Left ventricle myocardium inferior (tissue), 1 donor: ENCODE results near the gene HS6ST3. TPM values are rescaled to one million over a fixed set of nuclear protein-coding genes. Genes with fewer than 3 reads are reported as not detected.

ENCODE experiments used
- DNase-seq: peaks from one replicate; pipeline ENCODE4 v3.0.0-alpha.2; 2020
- H3K27ac ChIP-seq: fragments of 200-600 bp; replicated peaks from 2 replicates; pipeline ENCODE4 v1.8.0; 2021
- H3K27me3 ChIP-seq: fragments of 200-600 bp; 2 replicates; pipeline ENCODE4 v1.8.0; 2021; ENCODE audit warnings: low read depth
- H3K36me3 ChIP-seq: fragments of 200-600 bp; 2 replicates; pipeline ENCODE4 v1.8.0; 2021
- H3K4me1 ChIP-seq: fragments of 200-600 bp; 2 replicates; pipeline ENCODE4 v1.8.0; 2021
- H3K4me3 ChIP-seq: fragments of 200-600 bp; 2 replicates; pipeline ENCODE4 v1.8.0; 2021; ENCODE audit warnings: mild to moderate bottlenecking, moderate library complexity
- H3K9me3 ChIP-seq: fragments of 200-600 bp; replicated peaks from 2 replicates; pipeline ENCODE4 v1.8.0; 2021
- CTCF ChIP-seq: fragments of 200-600 bp; IDR thresholded peaks from 2 replicates; pipeline ENCODE4 v1.8.0; 2021; ENCODE audit warnings: antibody characterized with exemption, mild to moderate bottlenecking, borderline replicate concordance
- intact Hi-C: fragments of 100-400 bp; cut with micrococcal nuclease; formaldehyde crosslinking; loops from one replicate; pipeline ENCODE4 v1.11.0; 2022
- total RNA-seq: library from RNA; stranded (reverse); fragmentation: NEBNext Ultra II Directional; extraction: Animal tissue kit (Norgen Biotek cat#: 25700); gene quantifications from one replicate; pipeline ENCODE4 v1.2.1, GENCODE V29; 2021
- donor health status: DM: no; HTN: yes; CAD: no; lungs with severe emphysema.

Gene HS6ST3
- total RNA-seq, 1 donor from 2014 or later, result 2.0 TPM

- DNase-seq, result no peak
- intact Hi-C loops, result no loop called here
- Histone ChIP-seq H3K27me3 (no peaks in the 10 kb centered on the region), H3K4me3 (no peak overlapping the region), H3K27ac (no peak overlapping the region), H3K4me1 (no peaks in the 10 kb centered on the region), H3K36me3 (no peaks in the 10 kb centered on the region), H3K9me3 (no peaks in the 10 kb centered on the region)
- TF ChIP-seq CTCF, result no peak
Measured at GRCh38 chr13:96707146-96707545, 617.2 kb downstream of the HS6ST3 start.

- TF ChIP-seq CTCF, result no peak
- Histone ChIP-seq H3K36me3 (no peaks in the 10 kb centered on the region), H3K27ac (no peak overlapping the region), H3K4me3 (no peak overlapping the region), H3K4me1 (no peaks in the 10 kb centered on the region), H3K27me3 (no peaks in the 10 kb centered on the region), H3K9me3 (no peaks in the 10 kb centered on the region)
- DNase-seq, result no peak
- intact Hi-C loops, result no loop called here
Measured at GRCh38 chr13:96710166-96710862, 620.4 kb downstream of the HS6ST3 start.

GRCh38 chr13:96720446-96720845 is 630.5 kb downstream of the HS6ST3 start:
- no peak for TF ChIP-seq CTCF
- no peaks in the 10 kb centered on the region for H3K27me3 ChIP-seq
- H3K9me3 ChIP-seq, result no peaks in the 10 kb centered on the region
- H3K27ac ChIP-seq, result no peak overlapping the region
- no peaks in the 10 kb centered on the region for H3K4me1 ChIP-seq
- no peaks in the 10 kb centered on the region for H3K36me3 ChIP-seq
- no peak overlapping the region for H3K4me3 ChIP-seq
- no peak for DNase-seq
- intact Hi-C loops, result no loop called here

GRCh38 chr13:96726651-96727050 is 636.7 kb downstream of the HS6ST3 start:
- DNase-seq, result no peak
- TF ChIP-seq CTCF, result no peak
- no peaks in the 10 kb centered on the region for H3K27me3 ChIP-seq

GRCh38 chr13:96728463-96728862 is 638.6 kb downstream of the HS6ST3 start:
- DNase-seq, result no peak
- intact Hi-C loops, result no loop called here
- Histone ChIP-seq H3K27ac (no peak overlapping the region), H3K4me1 (no peaks in the 10 kb centered on the region), H3K4me3 (no peak overlapping the region), H3K9me3 (peaks cover 13% of the 10 kb centered on the region), H3K27me3 (no peaks in the 10 kb centered on the region), H3K36me3 (no peaks in the 10 kb centered on the region)
- no peak for TF ChIP-seq CTCF

More at GRCh38 chr13:96726651-96727050, 636.7 kb downstream of the HS6ST3 start:
- Histone ChIP-seq H3K27ac (no peak overlapping the region), H3K36me3 (no peaks in the 10 kb centered on the region), H3K9me3 (peaks cover 13% of the 10 kb centered on the region), H3K4me3 (no peak overlapping the region), H3K4me1 (no peaks in the 10 kb centered on the region)
- intact Hi-C loops, result no loop called here
